ENCODE data around the gene TTC39C. TPM values are rescaled to one million over a fixed set of nuclear protein-coding genes. Genes with fewer than 3 reads are reported as not detected.
A peak's percentile ranks its signal among the peaks of the same experiment; 100 is the strongest.

TTC39C gene
- total RNA-seq, 1 donor from 2014 or later: 26.6 TPM

- no peak overlapping the region for H3K4me3 Mint-ChIP-seq
- H3K36me3 Mint-ChIP-seq: peaks cover 15% of the 10 kb centered on the region
- no peak for TF ChIP-seq CTCF (IDR thresholded peaks at IDR 0.05; ENCODE audit: unreplicated experiment)
- H3K27ac Mint-ChIP-seq: no peak overlapping the region
- H3K9me3 Mint-ChIP-seq: no peaks in the 10 kb centered on the region
- no peaks in the 10 kb centered on the region for H3K27me3 Mint-ChIP-seq (ENCODE audit: low read depth)
- no peaks in the 10 kb centered on the region for H3K4me1 Mint-ChIP-seq
- DNase-seq (ENCODE audit: low spot score in 2 of 2, unreplicated experiment in 2 of 2): no peak
These were observed 100.5 kb downstream of the TTC39C start for GRCh38 chr18:24114924-24115549.

GRCh38 chr18:24115628-24116027 is 101.1 kb downstream of the TTC39C start:
- no peak overlapping the region for H3K27ac Mint-ChIP-seq
- TF ChIP-seq CTCF (IDR thresholded peaks at IDR 0.05; ENCODE audit: unreplicated experiment): no peak
- H3K4me1 Mint-ChIP-seq: no peaks in the 10 kb centered on the region
- no peak for DNase-seq (ENCODE audit: low spot score in 2 of 2, unreplicated experiment in 2 of 2)
- no peaks in the 10 kb centered on the region for H3K9me3 Mint-ChIP-seq
- H3K36me3 Mint-ChIP-seq: peaks cover 18% of the 10 kb centered on the region
- no peaks in the 10 kb centered on the region for H3K27me3 Mint-ChIP-seq (ENCODE audit: low read depth)
- no peak overlapping the region for H3K4me3 Mint-ChIP-seq

GRCh38 chr18:24118750-24119577 is 104.4 kb downstream of the TTC39C start:
- H3K36me3 Mint-ChIP-seq: peaks cover 21% of the 10 kb centered on the region
- no peaks in the 10 kb centered on the region for H3K4me1 Mint-ChIP-seq
- no peak overlapping the region for H3K27ac Mint-ChIP-seq
- peak; percentile 42 to 75 for DNase-seq (ENCODE audit: low spot score in 2 of 2, unreplicated experiment in 2 of 2)
- TF ChIP-seq CTCF (IDR thresholded peaks at IDR 0.05; ENCODE audit: unreplicated experiment): peak; percentile 94
- H3K4me3 Mint-ChIP-seq: no peak overlapping the region
- H3K9me3 Mint-ChIP-seq: no peaks in the 10 kb centered on the region
- no peaks in the 10 kb centered on the region for H3K27me3 Mint-ChIP-seq (ENCODE audit: low read depth)

GRCh38 chr18:24120676-24121075 is 106.1 kb downstream of the TTC39C start:
- Mint-ChIP-seq H3K4me3 (no peak overlapping the region), H3K27ac (no peak overlapping the region), H3K9me3 (no peaks in the 10 kb centered on the region), H3K36me3 (peaks cover 17% of the 10 kb centered on the region), H3K4me1 (no peaks in the 10 kb centered on the region), H3K27me3 (ENCODE audit: low read depth) (no peaks in the 10 kb centered on the region)
- TF ChIP-seq CTCF (IDR thresholded peaks at IDR 0.05; ENCODE audit: unreplicated experiment): no peak
- DNase-seq (ENCODE audit: low spot score in 2 of 2, unreplicated experiment in 2 of 2): no peak

GRCh38 chr18:24121625-24122024 is 107.1 kb downstream of the TTC39C start:
- Mint-ChIP-seq H3K9me3 (no peaks in the 10 kb centered on the region), H3K36me3 (peaks cover 15% of the 10 kb centered on the region)
- no peak for DNase-seq (ENCODE audit: low spot score in 2 of 2, unreplicated experiment in 2 of 2)

More at GRCh38 chr18:24121625-24122024, 107.1 kb downstream of the TTC39C start:
- Mint-ChIP-seq H3K4me3 (no peak overlapping the region), H3K27ac (no peak overlapping the region), H3K27me3 (ENCODE audit: low read depth) (no peaks in the 10 kb centered on the region), H3K4me1 (no peaks in the 10 kb centered on the region)
- TF ChIP-seq CTCF (IDR thresholded peaks at IDR 0.05; ENCODE audit: unreplicated experiment): no peak
